Thyroid gland (tissue), 4 donors: Measurements from ENCODE around the gene CAPRIN2. TPM values are rescaled to one million over a fixed set of nuclear protein-coding genes. Genes with fewer than 3 reads are reported as not detected.

ENCODE experiments used
- DNase-seq, 2 donors: peaks; one replicate each; pipeline ENCODE4 v3.0.0-alpha.2; 2019
- H3K27ac ChIP-seq, 3 donors: fragments of 200-600 bp; sonication (generic); 1 replicate in 2 of 3; 2 replicates in 1 of 3; pipeline ENCODE4 v1.5.1; 2016 to 2019; ENCODE audit warnings: mild to moderate bottlenecking in 1 of 3, moderate library complexity in 1 of 3
- H3K27me3 ChIP-seq: fragments of 200-600 bp; sonication (generic); one replicate; pipeline ENCODE4 v1.5.1; 2019
- H3K36me3 ChIP-seq, 2 donors: fragments of 200-600 bp; sonication (generic); one replicate each; pipeline ENCODE4 v1.5.1; 2016 to 2019
- H3K4me1 ChIP-seq, 2 donors: fragments of 200-600 bp; sonication (generic); one replicate each; pipeline ENCODE4 v1.5.1; 2017 to 2019
- H3K4me3 ChIP-seq, 3 donors: fragments of 200-600 bp; sonication (generic); replicated peaks in 1 of 3; 1 replicate in 2 of 3; 2 replicates in 1 of 3; pipeline ENCODE4 v1.5.1; 2016; ENCODE audit warnings: mild to moderate bottlenecking in 1 of 3
- H3K9me3 ChIP-seq: fragments of 200-600 bp; sonication (generic); one replicate; pipeline ENCODE4 v1.5.1; 2017
- CTCF ChIP-seq, 6 experiments: fragments of 200-600 bp in 3 of 6; fragments of 450-650 bp in 3 of 6; sonication (generic) in 3 of 6; IDR thresholded peaks; one replicate each; pipeline ENCODE4 v1.5.1; 2016 to 2019; ENCODE audit warnings: antibody characterized with exemption in 6 of 6, mild to moderate bottlenecking in 2 of 6, inconsistent platforms in 1 of 6, moderate library complexity in 1 of 6
- POLR2A ChIP-seq, 2 donors: fragments of 450-650 bp; IDR thresholded peaks; one replicate each; pipeline ENCODE4 v1.6.1; 2017; ENCODE audit warnings: antibody characterized with exemption in 2 of 2, mild to moderate bottlenecking in 2 of 2, moderate library complexity in 1 of 2
- WGBS, 2 donors: methylation state at CpG; one replicate each; pipeline ENCODE4 v1.1.5; 2017; 5-methylcytosine and 5-hydroxymethylcytosine counted together
- intact Hi-C: fragments of 100-400 bp; cut with DNase I; formaldehyde crosslinking; loops from one replicate; pipeline ENCODE4 v1.15.1; 2023
- total RNA-seq, 4 donors: library from RNA; depleted of rRNA; stranded (reverse); fragments of >200 nt; gene quantifications; one replicate each; pipeline ENCODE4 v1.2.3, GENCODE V29; 2016

The CAPRIN2 gene
- total RNA-seq, 4 donors from 2014 or later: 32.3 to 96.3 (median 43.8) TPM

DNA sequence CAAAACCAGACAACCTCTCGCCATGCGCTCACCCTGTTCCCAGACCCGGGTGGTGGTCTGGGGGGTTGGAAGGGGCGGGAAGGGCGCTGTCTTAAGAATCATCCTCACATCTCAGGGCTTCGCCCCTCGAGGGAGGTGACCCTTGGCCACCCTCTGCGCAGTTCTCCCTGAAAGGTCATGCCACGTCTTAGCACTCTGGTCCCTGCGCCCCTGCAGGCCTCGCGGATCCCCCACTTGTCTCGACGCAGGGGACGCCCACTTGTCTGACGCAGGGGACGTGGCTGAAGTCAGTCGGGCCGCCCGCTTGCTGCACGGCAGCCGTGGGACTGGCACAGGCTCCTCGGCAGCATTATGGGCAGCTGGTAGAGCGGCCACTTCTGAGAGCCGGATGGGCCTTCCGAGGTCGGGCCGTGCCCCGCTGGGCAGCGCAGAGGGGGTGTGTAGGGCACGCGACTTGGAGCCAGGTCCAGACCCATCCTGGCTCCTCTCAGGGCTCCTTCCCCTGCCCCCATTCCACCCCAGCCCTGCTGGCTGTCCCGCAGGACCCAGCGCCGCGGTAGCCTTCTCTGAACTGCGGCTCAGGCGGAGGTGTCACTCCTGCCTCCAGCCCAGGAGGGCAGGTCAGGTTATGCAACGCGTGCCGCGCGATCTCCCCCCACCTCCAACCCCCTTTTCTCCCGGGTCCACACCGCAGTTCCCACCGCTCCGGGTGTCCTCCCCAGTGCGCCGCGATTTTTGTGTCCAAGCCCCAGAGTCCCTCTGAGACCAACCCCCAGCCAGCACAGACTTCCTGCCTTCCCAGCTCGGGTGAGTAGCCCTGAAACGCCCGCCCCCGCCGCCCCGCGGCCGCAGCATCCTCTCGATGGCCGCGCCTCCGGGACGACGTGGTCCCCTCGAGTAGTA lies 40.9 kb upstream of the CAPRIN2 start:
- Histone ChIP-seq H3K9me3 (no peaks in the 10 kb centered on the region), H3K4me1 (peaks cover 15 to 18% of the 10 kb centered on the region in 2 donors), H3K4me3 (peak overlapping the region; percentile 19 to 48 (median 42)), H3K27ac (peak overlapping the region in 1 of 3 donors; percentile 24), H3K27me3 (no peaks in the 10 kb centered on the region), H3K36me3 (no peaks in the 10 kb centered on the region)
- TF ChIP-seq POLR2A (IDR thresholded peaks at IDR 0.05) (no peak), CTCF (IDR thresholded peaks at IDR 0.05) (peak in 2 of 6 experiments; percentile 9 to 10)
- peak; percentile 46 to 56 for DNase-seq
- 9 to 13% methylated on average over 20 to 42 of the region's 65 CpGs for WGBS, 2 donors
- intact Hi-C loops: no loop called here

DNA sequence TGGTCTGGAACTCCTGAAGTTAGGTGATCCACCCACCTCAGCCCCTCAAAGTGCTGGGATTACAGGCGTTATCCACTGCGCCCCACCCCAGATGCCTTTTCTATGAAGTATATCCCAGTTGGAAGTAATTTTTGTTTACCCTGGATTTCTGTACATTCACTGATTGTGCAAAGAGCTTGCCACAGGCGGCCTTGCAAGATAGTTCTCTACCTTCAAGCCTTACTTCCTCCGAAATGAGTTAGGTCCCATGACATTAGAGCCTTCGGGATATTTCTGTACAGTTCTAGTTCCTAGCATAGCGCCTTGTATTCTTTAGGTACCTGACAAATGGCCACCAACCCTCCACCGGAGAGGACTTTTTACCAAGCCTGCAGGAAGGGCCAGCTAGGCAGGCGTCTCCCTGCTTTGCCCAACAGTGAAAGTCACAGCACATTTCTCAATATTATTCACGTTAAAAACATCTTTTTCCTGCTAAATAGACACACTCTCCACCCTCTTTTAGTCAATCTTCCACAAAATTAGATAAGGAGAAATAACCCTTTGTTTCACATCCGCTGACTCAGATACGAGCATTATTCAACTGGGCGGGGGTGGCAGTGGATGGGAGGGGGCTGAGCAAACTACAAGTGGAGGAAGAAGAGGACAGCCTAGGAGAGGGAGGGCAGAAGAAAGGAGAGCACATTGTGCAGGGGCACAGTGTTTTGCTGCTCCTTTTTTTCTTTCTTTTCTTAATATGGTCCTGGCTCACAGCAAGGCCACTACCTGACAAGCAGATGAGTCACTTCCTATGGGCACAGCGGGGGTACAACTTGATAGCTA lies 40.0 kb upstream of the CAPRIN2 start:
- H3K27ac ChIP-seq: no peak overlapping the region

DNA sequence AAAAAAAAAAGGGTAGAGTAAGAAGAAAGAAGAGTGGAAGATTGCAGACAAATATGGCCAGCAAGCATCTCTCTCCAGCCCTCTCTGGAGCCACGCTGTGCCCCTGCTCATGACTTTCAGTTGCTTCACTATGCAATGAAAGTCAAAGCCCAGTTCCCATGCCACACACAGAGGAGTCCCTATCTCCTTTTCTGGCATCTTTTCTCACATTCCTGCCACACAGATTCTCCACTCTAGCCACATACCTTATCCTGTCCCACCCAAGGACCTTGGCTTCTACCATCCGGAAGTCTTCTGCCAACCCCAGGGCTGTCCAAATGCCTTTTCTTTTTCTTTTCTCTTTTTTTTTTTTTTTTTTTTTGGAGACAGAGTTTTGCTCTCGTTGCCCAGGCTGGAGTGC lies 39.3 kb upstream of the CAPRIN2 start:
- H3K4me3 ChIP-seq: no peak overlapping the region
- H3K4me1 ChIP-seq: peaks cover 15 to 18% of the 10 kb centered on the region in 2 donors
- H3K27ac ChIP-seq: no peak overlapping the region
- DNase-seq: no peak
- H3K36me3 ChIP-seq: no peaks in the 10 kb centered on the region
- H3K27me3 ChIP-seq: no peaks in the 10 kb centered on the region
- 95 to 97% methylated on average over 3 of the region's 3 CpGs for WGBS, 2 donors
- H3K9me3 ChIP-seq: no peaks in the 10 kb centered on the region
- intact Hi-C loops: no loop called here
- no peak for TF ChIP-seq POLR2A (IDR thresholded peaks at IDR 0.05)
- no peak for TF ChIP-seq CTCF (IDR thresholded peaks at IDR 0.05)

More for the DNA sequence above, 40.0 kb upstream of the CAPRIN2 start:
- 86 to 87% methylated on average over 13 of the region's 13 CpGs for WGBS, 2 donors
- no peaks in the 10 kb centered on the region for H3K36me3 ChIP-seq
- peaks cover 15 to 18% of the 10 kb centered on the region in 2 donors for H3K4me1 ChIP-seq
- DNase-seq: no peak
- TF ChIP-seq POLR2A (IDR thresholded peaks at IDR 0.05) (no peak), CTCF (IDR thresholded peaks at IDR 0.05) (no peak)
- H3K27me3 ChIP-seq: no peaks in the 10 kb centered on the region
- H3K4me3 ChIP-seq: no peak overlapping the region
- intact Hi-C loops: no loop called here
- no peaks in the 10 kb centered on the region for H3K9me3 ChIP-seq

DNA sequence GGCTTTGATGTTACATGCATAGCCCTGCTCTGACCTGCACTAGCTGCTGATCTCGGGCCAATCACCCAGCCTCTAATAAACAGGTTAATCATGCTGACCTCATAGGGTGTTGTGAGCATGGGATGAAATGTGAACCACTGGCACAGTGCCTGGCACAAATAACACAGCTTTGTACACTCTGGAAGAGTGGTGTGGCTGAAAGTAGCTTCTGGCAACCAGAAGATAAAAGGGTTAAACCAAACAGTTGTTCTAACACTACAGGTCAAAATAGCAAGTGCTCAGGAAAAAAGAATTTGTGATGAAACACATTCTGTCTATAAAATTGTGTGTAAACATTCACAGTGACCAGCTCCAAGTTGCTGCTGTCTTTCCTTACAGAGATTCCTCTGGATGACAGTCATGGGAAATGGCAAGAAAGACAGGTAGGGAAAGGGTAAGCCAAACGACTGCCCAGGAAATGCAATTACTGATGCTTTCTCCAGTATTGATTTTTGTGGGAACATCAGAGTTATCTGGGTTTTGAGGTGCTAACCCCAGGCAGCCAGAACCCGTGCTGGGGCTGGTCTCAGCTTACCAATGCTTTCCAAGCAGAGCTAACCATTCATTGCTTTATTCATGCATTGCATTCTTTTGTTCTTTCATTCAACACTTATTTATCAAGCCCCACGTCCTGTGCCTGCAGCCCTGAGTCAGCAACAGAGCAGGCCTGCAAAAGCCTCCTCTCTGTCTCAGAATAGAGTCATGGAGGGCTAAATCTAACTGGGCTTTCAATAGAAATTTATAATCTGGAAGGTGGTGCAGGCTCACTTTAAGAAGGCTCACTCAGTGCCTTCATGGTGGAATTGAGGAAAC lies 38.1 kb upstream of the CAPRIN2 start:
- Histone ChIP-seq H3K36me3 (no peaks in the 10 kb centered on the region), H3K4me1 (peaks cover 15 to 18% of the 10 kb centered on the region in 2 donors), H3K27me3 (no peaks in the 10 kb centered on the region), H3K9me3 (no peaks in the 10 kb centered on the region), H3K27ac (no peak overlapping the region), H3K4me3 (no peak overlapping the region)
- no peak for DNase-seq
- WGBS, 2 donors: 64 to 69% methylated on average over 4 of the region's 4 CpGs
- TF ChIP-seq CTCF (IDR thresholded peaks at IDR 0.05) (no peak), POLR2A (IDR thresholded peaks at IDR 0.05) (no peak)
- intact Hi-C loops: no loop called here
